ENCODE data around the gene KIF18B. TPM values are rescaled to one million over a fixed set of nuclear protein-coding genes. Genes with fewer than 3 reads are reported as not detected.

The KIF18B gene
- total and polyA plus RNA-seq, 2 of the 8 experiments (the other 6 are each of a cell fraction or from before 2014, with no cell fraction given) = 39.0 to 59.4 TPM

GRCh38 chr17:44925731-44926697 lies 21.6 kb downstream of the KIF18B start:
- no peaks in the 10 kb centered on the region for H3K27me3 ChIP-seq (replicated peaks in 1 of 4; ENCODE audit: control insufficient read depth in 3 of 4, extremely low read depth in 1 of 4, insufficient read depth in 3 of 4, low read length in 3 of 4)
- no peak overlapping the region for H3K27ac ChIP-seq (ENCODE audit: low read depth, low read length)
- H3K4me3 ChIP-seq (ENCODE audit: extremely low read depth in 1 of 4, insufficient read depth in 2 of 4, low read depth in 3 of 4, low read length in 4 of 4) = no peak overlapping the region
- H4K91ac ChIP-seq (replicated peaks; ENCODE audit: insufficient read length, low read length) = no peak overlapping the region
- H3K9me3 ChIP-seq (ENCODE audit: insufficient read depth in 2 of 2, low read depth in 1 of 2, low read length in 1 of 2) = no peaks in the 10 kb centered on the region
- whole genome bisulfite sequencing, 2 experiments (ENCODE audit: extremely low coverage in 1 of 2, insufficient coverage in 1 of 2, insufficient read length in 1 of 2, insufficient replicate concordance in 2 of 2, low coverage in 1 of 2, low lambda C conversion rate in 2 of 2, missing lambda C conversion rate in 1 of 2) = 95% methylated on average over 18 of the region's 18 CpGs; no CpG with 5 or more reads in 1 of the 2 experiments
- peaks cover 0 to 2% of the 10 kb centered on the region in 2 experiments for H4K20me1 ChIP-seq (replicated peaks in 1 of 2; ENCODE audit: control insufficient read depth in 1 of 2, insufficient read depth in 2 of 2, low read length in 2 of 2)
- no peak overlapping the region for H2BK15ac ChIP-seq (ENCODE audit: low read length)
- no peak for FAIRE-seq
- H2BK12ac ChIP-seq (ENCODE audit: low read depth, low read length) = no peak overlapping the region
- H3K79me1 ChIP-seq (ENCODE audit: low read depth, low read length) = no peaks in the 10 kb centered on the region
- no peak overlapping the region for H4K5ac ChIP-seq (ENCODE audit: insufficient read length, low read depth, low read length)
- ChIA-PET POLR2A (ENCODE audit: partially characterized antibody) (interaction anchor here (0.6 to 2.0 kb wide), 6 partner anchors 9 to 150 kb away, joined by 3 to 7 read pairs (median 4); partner anchors contain the start of gene EFTUD2), CTCF (ENCODE audit: partially characterized antibody) (interaction anchor here (0.7 to 13.0 kb wide), 13 partner anchors 8 to 173 kb away, joined by 3 to 243 read pairs (median 5); no protein-coding TSS in a partner anchor)
- no peak overlapping the region for H3K4me2 ChIP-seq (ENCODE audit: insufficient read depth in 1 of 2, low read depth in 2 of 2, low read length in 2 of 2)
- no peak overlapping the region for H2AK5ac ChIP-seq (ENCODE audit: low read depth, low read length)
- no peak overlapping the region for H3K18ac ChIP-seq (ENCODE audit: extremely low read depth, low read length)
- no peaks in the 10 kb centered on the region for H3K79me2 ChIP-seq (ENCODE audit: control insufficient read depth in 1 of 2, insufficient read depth in 2 of 2, low read length in 2 of 2)
- no peak overlapping the region for H3K9ac ChIP-seq (replicated peaks in 1 of 4; ENCODE audit: extremely low read depth in 1 of 4, low read depth in 3 of 4, low read length in 3 of 4)
- H2BK120ac ChIP-seq (replicated peaks; ENCODE audit: low read depth, low read length) = no peak overlapping the region
- H2BK20ac ChIP-seq (ENCODE audit: low read length) = no peak overlapping the region
- no peak overlapping the region for H2BK5ac ChIP-seq (ENCODE audit: low read depth, low read length)
- no peak for DNase-seq (ENCODE audit: low read depth in 1 of 2, low spot score in 2 of 2)
- H3K23ac ChIP-seq (ENCODE audit: insufficient read length) = no peak overlapping the region
- no peak overlapping the region for H4K8ac ChIP-seq (ENCODE audit: extremely low read depth, insufficient read depth, low read length)
- H3K14ac ChIP-seq (ENCODE audit: insufficient read length) = no peak overlapping the region
- no peak overlapping the region for H3K4ac ChIP-seq (replicated peaks; ENCODE audit: insufficient read length, low read depth, low read length)
- H3K36me3 ChIP-seq (ENCODE audit: control insufficient read depth in 2 of 4, insufficient read depth in 4 of 4, low read length in 3 of 4) = peaks cover 18 to 43% (median 38%) of the 10 kb centered on the region in 4 experiments
- no peak overlapping the region for H2AFZ ChIP-seq (ENCODE audit: low read length)
- H3K23me2 ChIP-seq (ENCODE audit: low read depth, low read length) = no peaks in the 10 kb centered on the region
- H3K56ac ChIP-seq (replicated peaks; ENCODE audit: insufficient read length, low read depth, low read length) = no peak overlapping the region
- peaks cover under 1 to 6% (median 3%) of the 10 kb centered on the region in 4 experiments for H3K4me1 ChIP-seq (replicated peaks in 1 of 4; ENCODE audit: control insufficient read depth in 3 of 4, insufficient read depth in 4 of 4, low read length in 3 of 4)
- no peak for TF ChIP-seq YY1 (IDR thresholded peaks at IDR 0.05; ENCODE audit: low read depth, low read length)
- TF ChIP-seq RXRA (IDR thresholded peaks at IDR 0.05; ENCODE audit: insufficient read depth, low read depth, low read length) = no peak
- no peak for TF ChIP-seq SRF (IDR thresholded peaks at IDR 0.05; ENCODE audit: low read depth, low read length)
- TF ChIP-seq CEBPB (IDR thresholded peaks at IDR 0.05; ENCODE audit: low read depth, low read length) = no peak
- TF ChIP-seq ZNF274 (IDR thresholded peaks at IDR 0.05; ENCODE audit: borderline replicate concordance, extremely low read depth, low read length) = no peak
- no peak for TF ChIP-seq JUN (IDR thresholded peaks at IDR 0.05; ENCODE audit: low read depth, low read length)
